ENCODE measurements around the gene ARHGAP23.

- TF ChIP-seq, protein P1, sequence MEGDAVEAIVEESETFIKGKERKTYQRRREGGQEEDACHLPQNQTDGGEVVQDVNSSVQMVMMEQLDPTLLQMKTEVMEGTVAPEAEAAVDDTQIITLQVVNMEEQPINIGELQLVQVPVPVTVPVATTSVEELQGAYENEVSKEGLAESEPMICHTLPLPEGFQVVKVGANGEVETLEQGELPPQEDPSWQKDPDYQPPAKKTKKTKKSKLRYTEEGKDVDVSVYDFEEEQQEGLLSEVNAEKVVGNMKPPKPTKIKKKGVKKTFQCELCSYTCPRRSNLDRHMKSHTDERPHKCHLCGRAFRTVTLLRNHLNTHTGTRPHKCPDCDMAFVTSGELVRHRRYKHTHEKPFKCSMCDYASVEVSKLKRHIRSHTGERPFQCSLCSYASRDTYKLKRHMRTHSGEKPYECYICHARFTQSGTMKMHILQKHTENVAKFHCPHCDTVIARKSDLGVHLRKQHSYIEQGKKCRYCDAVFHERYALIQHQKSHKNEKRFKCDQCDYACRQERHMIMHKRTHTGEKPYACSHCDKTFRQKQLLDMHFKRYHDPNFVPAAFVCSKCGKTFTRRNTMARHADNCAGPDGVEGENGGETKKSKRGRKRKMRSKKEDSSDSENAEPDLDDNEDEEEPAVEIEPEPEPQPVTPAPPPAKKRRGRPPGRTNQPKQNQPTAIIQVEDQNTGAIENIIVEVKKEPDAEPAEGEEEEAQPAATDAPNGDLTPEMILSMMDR (conservative IDR thresholded peaks at IDR 0.05; ENCODE audit: low read length) = no peak
- TF ChIP-seq EZH2phosphoT487 (IDR thresholded peaks at IDR 0.05; ENCODE audit: borderline replicate concordance) = no peak
These were observed 7.0 kb upstream of the ARHGAP23 start for GRCh38 chr17:38421171-38421841.
